GM19099 (cell line): ENCODE results near the gene MRNIP.
A peak's percentile ranks its signal among the peaks of the same experiment; 100 is the strongest.

Experiments used
- POLR2A ChIP-seq: IDR thresholded peaks from 3 replicates; pipeline ENCODE4 v1.6.1; 2011; ENCODE audit warnings: low read depth; ENCODE audit not compliant: insufficient read length; ENCODE audit errors: extremely low read depth

MRNIP gene

DNA sequence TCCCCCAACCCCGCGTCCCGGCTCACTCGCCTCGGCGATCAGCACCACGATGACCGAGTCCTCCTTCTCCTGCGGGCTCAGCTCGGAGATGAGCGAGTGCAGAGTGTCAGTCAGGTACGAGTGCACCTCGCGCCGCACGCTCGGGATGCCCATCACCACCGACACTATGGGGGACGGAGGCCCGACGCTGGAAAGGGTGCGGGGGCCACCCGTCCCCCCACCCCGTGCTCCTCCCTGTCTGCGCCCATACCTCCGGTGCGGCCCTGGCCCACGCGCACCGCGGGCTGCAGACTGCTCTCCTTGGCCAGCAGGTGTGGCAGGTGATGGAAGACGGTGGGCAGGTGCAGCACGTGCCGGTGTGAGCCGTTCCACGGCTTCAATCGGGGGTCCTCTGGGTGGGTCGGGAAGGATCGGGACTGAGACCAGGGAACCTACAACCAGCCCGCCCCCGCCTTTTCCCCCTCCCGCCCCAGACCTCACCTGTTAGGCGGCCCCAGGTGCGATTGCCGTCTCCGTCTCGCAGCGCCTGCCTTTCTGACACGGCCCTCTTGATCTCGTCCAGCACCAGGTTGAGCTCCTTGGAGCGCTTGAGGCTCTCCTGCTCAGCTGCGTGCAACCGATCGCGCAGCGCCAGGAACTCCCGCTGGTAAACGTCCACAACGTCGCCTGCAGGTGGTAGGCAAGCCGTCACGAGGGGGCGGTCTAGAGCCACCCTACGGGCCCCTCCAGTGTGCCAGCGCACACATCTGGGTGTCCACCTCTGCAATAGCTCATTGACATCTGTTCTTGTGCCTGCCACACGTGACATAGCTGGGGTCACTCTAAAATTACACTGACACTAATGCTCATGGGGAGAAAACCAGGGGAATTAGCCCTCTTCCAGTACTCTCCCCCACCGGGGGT is 57.1 kb downstream of the MRNIP start:
- TF ChIP-seq POLR2A: peak; percentile 11

- TF ChIP-seq POLR2A: no peak
Observed at GRCh38 chr5:179800696-179801201, 57.9 kb downstream of the MRNIP start.

- no peak for TF ChIP-seq POLR2A
Observed at GRCh38 chr5:179800071-179800695, 58.4 kb downstream of the MRNIP start.

- no peak for TF ChIP-seq POLR2A
Observed at GRCh38 chr5:179799644-179799973, 59.0 kb downstream of the MRNIP start.

GRCh38 chr5:179798771-179799643 is 59.6 kb downstream of the MRNIP start:
- TF ChIP-seq POLR2A: no peak

- TF ChIP-seq POLR2A: no peak
Observed at GRCh38 chr5:179798144-179798770, 60.4 kb downstream of the MRNIP start.

GRCh38 chr5:179797741-179798140 is 60.9 kb downstream of the MRNIP start:
- TF ChIP-seq POLR2A: no peak

GRCh38 chr5:179796877-179797608 is 61.6 kb downstream of the MRNIP start:
- TF ChIP-seq POLR2A: no peak

GRCh38 chr5:179795863-179796833 is 62.5 kb downstream of the MRNIP start:
- TF ChIP-seq POLR2A: peak; percentile 41

DNA sequence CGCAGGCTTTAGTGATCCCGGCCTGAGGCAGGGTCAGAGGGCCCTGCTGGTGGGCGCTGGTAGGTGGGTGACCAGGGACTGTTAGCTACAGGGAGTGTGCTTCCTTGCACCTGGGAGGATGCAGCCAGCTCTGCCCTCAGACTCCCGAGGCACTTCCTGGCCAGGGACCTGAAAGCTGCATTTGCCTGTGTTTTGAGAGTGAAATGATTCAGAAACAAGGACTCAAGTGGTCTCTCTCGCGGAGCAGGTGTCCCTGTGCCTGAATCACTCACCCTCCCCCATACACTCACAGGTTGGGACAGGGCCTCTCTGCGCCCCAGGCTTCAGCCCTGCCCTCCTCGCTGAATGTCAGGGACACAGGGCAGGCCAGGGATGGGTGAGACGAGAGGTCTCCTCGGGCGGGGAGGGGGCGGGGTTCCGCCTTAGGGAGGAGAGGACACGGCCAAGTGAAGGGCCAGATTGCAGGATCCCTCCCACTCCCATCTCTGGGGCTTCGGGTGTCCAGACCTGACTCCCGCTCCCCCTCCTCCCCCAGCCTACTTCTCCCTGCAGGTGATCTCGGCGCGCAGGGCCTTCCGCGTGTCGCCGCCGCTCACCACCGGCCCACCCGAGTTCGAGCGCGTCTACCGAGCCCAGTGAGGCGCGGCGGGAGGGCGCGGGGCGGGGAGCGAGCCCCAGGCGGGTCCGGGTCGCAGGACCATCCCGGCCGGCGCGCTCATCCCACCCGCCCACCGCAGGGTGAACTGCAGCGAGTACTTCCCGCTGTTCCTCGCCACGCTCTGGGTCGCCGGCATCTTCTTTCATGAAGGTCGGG is 63.4 kb downstream of the MRNIP start:
- no peak for TF ChIP-seq POLR2A

- TF ChIP-seq POLR2A: no peak
Observed at GRCh38 chr5:179794575-179794974, 64.0 kb downstream of the MRNIP start.

- TF ChIP-seq POLR2A: no peak
Observed at GRCh38 chr5:179794171-179794570, 64.4 kb downstream of the MRNIP start.
